ENCODE measurements around the gene SMIM8.

- TF ChIP-seq CTCF (conservative IDR thresholded peaks at IDR 0.05 in 1 of 2, IDR thresholded peaks at IDR 0.05 in 1 of 2; ENCODE audit: low read depth in 1 of 2, low read length in 2 of 2) (no peak), EZH2 (IDR thresholded peaks at IDR 0.05; ENCODE audit: low read length, missing control alignments) (no peak)
Measured at GRCh38 chr6:87366072-87366827, 43.9 kb downstream of the SMIM8 start.
